OCI-LY1 (cell line): ENCODE data around the gene COBL.

Source experiments
- H2AFZ ChIP-seq: fragments of 200-600 bp; sonication (generic), shearing (Covaris generic); 2 replicates; pipeline ENCODE4 v1.6.0; 2014; ENCODE audit warnings: antibody characterized with exemption, mild to moderate bottlenecking, low read length
- H3F3A ChIP-seq: fragments of 200-600 bp; sonication (generic), shearing (Covaris generic); 2 replicates; pipeline ENCODE4 v1.6.0; 2014; ENCODE audit warnings: mild to moderate bottlenecking, antibody characterized with exemption, low read length, moderate library complexity; ENCODE audit not compliant: insufficient read depth
- H3K27ac ChIP-seq: fragments of 200-600 bp; sonication (generic); 2 replicates; pipeline ENCODE4 v1.5.1; 2014; ENCODE audit warnings: low read length, mixed run types, mild to moderate bottlenecking, low read depth; ENCODE audit not compliant: poor library complexity, severe bottlenecking
- H3K27me3 ChIP-seq: fragments of 200-600 bp; sonication (generic); 2 replicates; pipeline ENCODE4 v1.6.0; 2014; ENCODE audit warnings: antibody characterized with exemption, mild to moderate bottlenecking, low read length, moderate library complexity; ENCODE audit not compliant: insufficient read depth
- H3K36me3 ChIP-seq: fragments of 200-600 bp; sonication (generic); 2 replicates; pipeline ENCODE4 v1.6.1; 2014; ENCODE audit warnings: mild to moderate bottlenecking, antibody characterized with exemption, low read length, moderate library complexity, mixed read lengths; ENCODE audit not compliant: insufficient read depth
- H3K4me1 ChIP-seq: fragments of 200-600 bp; sonication (generic); 2 replicates; pipeline ENCODE4 v1.5.1; 2014; ENCODE audit warnings: mild to moderate bottlenecking, low read length, moderate library complexity; ENCODE audit not compliant: insufficient read depth, severe bottlenecking
- H3K4me2 ChIP-seq: fragments of 200-600 bp; sonication (generic), shearing (Covaris generic); 2 replicates; pipeline ENCODE4 v1.6.1; 2014; ENCODE audit warnings: low read length
- H3K4me3 ChIP-seq: fragments of 200-600 bp; sonication (generic); 2 replicates; pipeline ENCODE4 v1.5.1; 2014; ENCODE audit warnings: low read length, low read depth, mild to moderate bottlenecking, mixed read lengths; ENCODE audit not compliant: poor library complexity, severe bottlenecking
- H3K79me2 ChIP-seq: fragments of 200-600 bp; shearing (Covaris generic); 2 replicates; pipeline ENCODE4 v1.6.1; 2016; ENCODE audit warnings: mixed run types, low read length, mixed read lengths; ENCODE audit not compliant: insufficient read depth
- H3K9ac ChIP-seq: fragments of 200-600 bp; sonication (generic), shearing (Covaris generic); 2 replicates; pipeline ENCODE4 v1.6.1; 2014; ENCODE audit warnings: mild to moderate bottlenecking, low read length, mixed read lengths
- H3K9me2 ChIP-seq: fragments of 200-600 bp; sonication (generic), shearing (Covaris generic); 2 replicates; pipeline ENCODE4 v1.6.1; 2014; ENCODE audit warnings: low read depth, mild to moderate bottlenecking, low read length, mixed read lengths
- H3K9me3 ChIP-seq: fragments of 200-600 bp; shearing (Covaris generic); 2 replicates; pipeline ENCODE4 v1.6.1; 2014; ENCODE audit warnings: low read length, mixed read lengths
- H4K20me1 ChIP-seq: fragments of 200-600 bp; sonication (generic), shearing (Covaris generic); 2 replicates; pipeline ENCODE4 v1.6.0; 2016; ENCODE audit warnings: mild to moderate bottlenecking, low read length; ENCODE audit not compliant: insufficient read depth
- EZH2 ChIP-seq: fragments of 200-600 bp; sonication (generic), shearing (Covaris generic); IDR thresholded peaks from 2 replicates; pipeline ENCODE4 v1.8.0; 2017; ENCODE audit warnings: borderline replicate concordance, mixed run types, mild to moderate bottlenecking, antibody characterized with exemption, low read length, moderate library complexity, mixed read lengths
- TF ChIP-seq, protein P1 (sequence below): fragments of 200-600 bp; sonication (generic), shearing (Covaris generic); IDR thresholded peaks from 2 replicates; pipeline ENCODE4 v1.5.1; 2017; ENCODE audit warnings: mild to moderate bottlenecking, antibody characterized with exemption, low read length, moderate library complexity, mixed read lengths

The COBL gene

DNA sequence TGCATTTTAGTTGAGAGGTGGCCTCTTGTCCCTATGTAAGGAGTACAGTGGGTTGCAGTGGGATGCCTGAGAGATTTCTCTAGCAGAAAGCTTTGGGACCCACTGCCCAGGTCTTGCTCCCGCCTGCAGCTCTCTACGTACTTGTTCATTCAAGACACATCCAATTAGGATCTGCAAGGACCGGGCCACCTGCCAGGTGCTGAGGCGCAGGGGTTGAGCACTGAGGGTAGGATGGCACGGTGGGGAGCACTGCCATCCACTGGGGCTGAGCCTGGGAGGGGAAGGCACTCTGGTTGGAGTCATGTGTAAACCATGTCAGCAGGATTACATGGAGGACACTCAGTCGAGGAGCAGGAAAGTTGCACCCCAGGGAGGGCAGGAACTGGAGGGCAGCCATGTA, 342.8 kb downstream of the COBL start:
- Histone ChIP-seq H3K27ac (no peak overlapping the region), H3K9me3 (no peaks in the 10 kb centered on the region), H3K4me1 (no peaks in the 10 kb centered on the region), H3K36me3 (no peaks in the 10 kb centered on the region), H3K27me3 (no peaks in the 10 kb centered on the region; the same call in 1 of the 2 replicates), H3F3A (no peaks in the 10 kb centered on the region), H3K79me2 (no peaks in the 10 kb centered on the region), H3K9me2 (no peaks in the 10 kb centered on the region), H3K4me3 (no peak overlapping the region), H2AFZ (no peak overlapping the region), H3K4me2 (no peak overlapping the region), H4K20me1 (no peaks in the 10 kb centered on the region), H3K9ac (no peak overlapping the region)
- TF ChIP-seq, protein P1, sequence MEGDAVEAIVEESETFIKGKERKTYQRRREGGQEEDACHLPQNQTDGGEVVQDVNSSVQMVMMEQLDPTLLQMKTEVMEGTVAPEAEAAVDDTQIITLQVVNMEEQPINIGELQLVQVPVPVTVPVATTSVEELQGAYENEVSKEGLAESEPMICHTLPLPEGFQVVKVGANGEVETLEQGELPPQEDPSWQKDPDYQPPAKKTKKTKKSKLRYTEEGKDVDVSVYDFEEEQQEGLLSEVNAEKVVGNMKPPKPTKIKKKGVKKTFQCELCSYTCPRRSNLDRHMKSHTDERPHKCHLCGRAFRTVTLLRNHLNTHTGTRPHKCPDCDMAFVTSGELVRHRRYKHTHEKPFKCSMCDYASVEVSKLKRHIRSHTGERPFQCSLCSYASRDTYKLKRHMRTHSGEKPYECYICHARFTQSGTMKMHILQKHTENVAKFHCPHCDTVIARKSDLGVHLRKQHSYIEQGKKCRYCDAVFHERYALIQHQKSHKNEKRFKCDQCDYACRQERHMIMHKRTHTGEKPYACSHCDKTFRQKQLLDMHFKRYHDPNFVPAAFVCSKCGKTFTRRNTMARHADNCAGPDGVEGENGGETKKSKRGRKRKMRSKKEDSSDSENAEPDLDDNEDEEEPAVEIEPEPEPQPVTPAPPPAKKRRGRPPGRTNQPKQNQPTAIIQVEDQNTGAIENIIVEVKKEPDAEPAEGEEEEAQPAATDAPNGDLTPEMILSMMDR: no peak
- TF ChIP-seq EZH2: no peak

DNA sequence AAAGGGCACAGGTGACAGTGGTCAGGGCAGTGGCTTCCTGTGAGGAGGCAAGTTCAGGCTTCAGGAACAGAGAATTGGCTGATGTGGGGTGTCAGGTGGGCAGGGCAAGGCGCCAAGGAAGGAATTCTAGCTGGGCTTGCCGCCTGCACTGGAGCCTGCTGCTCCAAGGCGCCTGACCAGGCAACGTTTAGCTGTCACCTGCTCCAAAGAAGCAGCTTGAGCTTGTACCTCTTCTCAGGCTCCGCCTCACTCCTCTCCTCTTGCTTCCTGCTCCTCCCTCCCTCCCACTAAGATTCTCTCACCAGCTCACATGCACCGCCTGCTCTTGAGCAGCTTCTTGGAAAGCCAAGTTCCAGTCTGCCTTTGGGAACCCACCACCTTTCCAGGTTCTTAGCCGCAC, 346.5 kb downstream of the COBL start:
- Histone ChIP-seq H4K20me1 (no peaks in the 10 kb centered on the region), H3K27me3 (no peaks in the 10 kb centered on the region; the same call in 1 of the 2 replicates), H3K79me2 (no peaks in the 10 kb centered on the region), H3K4me1 (no peaks in the 10 kb centered on the region), H3K9me2 (no peaks in the 10 kb centered on the region), H3K27ac (no peak overlapping the region), H3K4me2 (no peak overlapping the region), H2AFZ (no peak overlapping the region), H3K36me3 (no peaks in the 10 kb centered on the region), H3F3A (no peaks in the 10 kb centered on the region), H3K9ac (no peak overlapping the region), H3K9me3 (0 out of 2 replicates have a peak, but pooled peaks cover 3% of the 10 kb centered on the region), H3K4me3 (no peak overlapping the region)
- no peak for TF ChIP-seq EZH2
- TF ChIP-seq, protein P1: no peak
